Breast epithelium (tissue), 3 donors: ENCODE data around the gene LGALS3BP.

Experiments
- CTCF ChIP-seq, 3 donors: fragments of 450-650 bp; IDR thresholded peaks; one replicate each; pipeline ENCODE4 v1.5.1; 2016 to 2017; ENCODE audit warnings: antibody characterized with exemption in 3 of 3, mild to moderate bottlenecking in 3 of 3, moderate library complexity in 3 of 3
- POLR2A ChIP-seq: fragments of 450-650 bp; IDR thresholded peaks from one replicate; pipeline ENCODE4 v1.6.1; 2016; ENCODE audit warnings: antibody characterized with exemption, mild to moderate bottlenecking, moderate library complexity
- POLR2AphosphoS5 ChIP-seq, 3 donors: sonication (generic); formaldehyde crosslinking; IDR thresholded peaks; one replicate each; pipeline ENCODE4 v1.6.1; 2017; ENCODE audit warnings: antibody characterized with exemption in 3 of 3

DNA sequence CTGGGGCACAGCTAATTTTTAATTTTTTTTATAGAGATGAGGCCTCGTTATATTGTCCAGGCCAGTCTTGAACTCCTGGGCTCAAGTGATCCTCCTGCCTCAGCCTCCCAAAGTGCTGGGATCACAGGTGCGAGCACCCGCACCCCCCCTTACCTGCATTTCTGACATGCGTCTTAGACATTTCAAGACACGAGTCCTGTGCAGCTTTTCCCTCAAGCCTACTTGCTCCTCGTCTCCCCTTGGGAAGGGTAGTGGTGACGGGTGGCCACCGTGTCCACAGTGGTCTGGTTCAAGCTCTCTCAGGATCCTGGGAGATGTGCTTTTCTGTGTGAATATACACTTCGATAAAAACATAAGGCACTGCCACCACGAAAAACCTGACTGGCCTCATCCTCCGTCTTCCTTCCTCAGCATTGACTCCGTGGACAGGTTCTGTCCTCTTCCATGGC, 20.2 kb upstream of the LGALS3BP start:
- TF ChIP-seq CTCF (IDR thresholded peaks at IDR 0.05) (no peak), POLR2AphosphoS5 (IDR thresholded peaks at IDR 0.05) (no peak), POLR2A (no peak)
